Fibroblast of lung (primary cell): Measurements from ENCODE around the gene RPL14. TPM values are rescaled to one million over a fixed set of nuclear protein-coding genes. Genes with fewer than 3 reads are reported as not detected.

Source experiments
- DNase-seq, 2 donors: peaks; one replicate each; pipeline versions ENCODE4 v3.0.0 to v3.0.0-alpha.2; 2010; ENCODE audit warnings: low read depth in 2 of 2
- H2AFZ ChIP-seq: 2 replicates; pipeline ENCODE4 v1.5.1; 2012; ENCODE audit warnings: low read length, control low read depth, inconsistent platforms
- H3K27ac ChIP-seq: 2 replicates; pipeline ENCODE4 v1.5.1; 2011; ENCODE audit warnings: low read length, control low read depth; ENCODE audit not compliant: insufficient read depth
- H3K27me3 ChIP-seq: 2 replicates; pipeline ENCODE4 v1.5.1; 2011; ENCODE audit warnings: mild to moderate bottlenecking, low read length; ENCODE audit not compliant: control insufficient read depth, insufficient read depth
- H3K36me3 ChIP-seq: 2 replicates; pipeline ENCODE4 v1.5.1; 2011; ENCODE audit warnings: low read length; ENCODE audit not compliant: control insufficient read depth, insufficient read depth
- H3K4me1 ChIP-seq: 2 replicates; pipeline ENCODE4 v1.5.1; 2011; ENCODE audit warnings: low read length; ENCODE audit not compliant: control insufficient read depth, insufficient read depth; ENCODE audit errors: extremely low read depth
- H3K4me2 ChIP-seq: 2 replicates; pipeline ENCODE4 v1.5.1; 2011; ENCODE audit warnings: low read length, control low read depth; ENCODE audit not compliant: insufficient read depth; ENCODE audit errors: extremely low read depth
- H3K4me3 ChIP-seq, 4 experiments: fragments of 200-600 bp in 1 of 4; sonication (generic) in 1 of 4; replicated peaks in 1 of 4; 2 replicates each; pipeline ENCODE4 v1.5.1; 2011 to 2016; ENCODE audit warnings: low read length in 4 of 4, low read depth in 3 of 4, mild to moderate bottlenecking in 3 of 4, control low read depth in 2 of 4, inconsistent platforms in 1 of 4, mixed read lengths in 1 of 4; ENCODE audit not compliant: insufficient read depth in 1 of 4; ENCODE audit errors: control extremely low read depth in 1 of 4
- H3K79me2 ChIP-seq: 2 replicates; pipeline ENCODE4 v1.5.1; 2012; ENCODE audit warnings: mild to moderate bottlenecking, low read length, inconsistent platforms; ENCODE audit not compliant: control insufficient read depth, insufficient read depth
- H3K9ac ChIP-seq: 2 replicates; pipeline ENCODE4 v1.5.1; 2011; ENCODE audit warnings: mild to moderate bottlenecking, low read length, control low read depth; ENCODE audit not compliant: insufficient read depth
- H3K9me3 ChIP-seq: 2 replicates; pipeline ENCODE4 v1.5.1; 2012; ENCODE audit warnings: low read depth, low read length; ENCODE audit not compliant: control insufficient read depth, insufficient read depth
- H4K20me1 ChIP-seq: 2 replicates; pipeline ENCODE4 v1.5.1; 2011; ENCODE audit warnings: low read length; ENCODE audit not compliant: control insufficient read depth, insufficient read depth; ENCODE audit errors: extremely low read depth
- EZH2 ChIP-seq: IDR thresholded peaks from 2 replicates; pipeline ENCODE4 v1.5.1; 2012; ENCODE audit warnings: low read length, control low read depth, mild to moderate bottlenecking; ENCODE audit errors: missing control alignments
- polyA plus RNA-seq, 2 donors: library from polyadenylated mRNA; depleted of rRNA in 1 of 2; stranded (reverse) in 1 of 2; unstranded in 1 of 2; fragments of >200 nt; gene quantifications; 2 replicates each; pipeline ENCODE4 v1.2.1, GENCODE V29; 2011 to 2012; ENCODE audit warnings: missing spikeins in 1 of 2
- total RNA-seq: library from RNA; depleted of rRNA; stranded (reverse); fragments of >200 nt; gene quantifications from 2 replicates; pipeline ENCODE4 v1.2.1, GENCODE V29; 2014
- TF ChIP-seq, protein P1 (sequence below), 2 donors: IDR thresholded peaks in 1 of 2; conservative IDR thresholded peaks in 1 of 2; 1 replicate in 1 of 2; 2 replicates in 1 of 2; pipeline ENCODE4 v1.5.1; 2011 to 2012; ENCODE audit warnings: low read length in 2 of 2, control low read depth in 1 of 2, inconsistent platforms in 1 of 2, low read depth in 1 of 2, mild to moderate bottlenecking in 1 of 2

Gene RPL14
- total and polyA plus RNA-seq, 2 donors (not counting 1 experiment from before 2014, with no cell fraction given), result 314 to 658 TPM

DNA sequence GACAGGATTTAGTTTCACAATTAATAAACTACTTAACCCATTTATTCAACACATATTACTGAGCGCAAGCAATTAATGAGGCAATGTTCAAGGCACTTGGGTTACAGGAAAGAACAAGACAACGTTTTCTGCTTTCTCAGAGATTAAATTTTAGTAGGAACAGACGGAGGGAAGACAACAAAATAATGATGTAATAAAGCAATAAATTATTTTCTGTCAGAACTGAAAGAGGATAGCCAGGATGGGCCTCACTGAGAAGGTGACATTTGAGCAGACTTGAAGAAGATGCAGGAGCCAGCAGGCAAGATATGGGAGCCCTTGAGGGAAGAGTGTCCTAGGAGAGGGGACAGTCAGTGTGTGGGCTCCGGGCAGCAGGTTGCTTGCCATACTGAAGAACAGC lies 11.3 kb upstream of the RPL14 start:
- H2AFZ ChIP-seq, result no peak overlapping the region
- H3K79me2 ChIP-seq, result no peaks in the 10 kb centered on the region
- H3K9ac ChIP-seq, result no peak overlapping the region
- no peak overlapping the region for H3K4me3 ChIP-seq
- no peak overlapping the region for H3K27ac ChIP-seq
- H4K20me1 ChIP-seq, result no peaks in the 10 kb centered on the region
- H3K9me3 ChIP-seq, result no peaks in the 10 kb centered on the region
- DNase-seq, result no peak
- no peaks in the 10 kb centered on the region for H3K27me3 ChIP-seq
- no peaks in the 10 kb centered on the region for H3K36me3 ChIP-seq
- H3K4me2 ChIP-seq, result no peak overlapping the region
- TF ChIP-seq EZH2, result no peak
- TF ChIP-seq, protein P1, sequence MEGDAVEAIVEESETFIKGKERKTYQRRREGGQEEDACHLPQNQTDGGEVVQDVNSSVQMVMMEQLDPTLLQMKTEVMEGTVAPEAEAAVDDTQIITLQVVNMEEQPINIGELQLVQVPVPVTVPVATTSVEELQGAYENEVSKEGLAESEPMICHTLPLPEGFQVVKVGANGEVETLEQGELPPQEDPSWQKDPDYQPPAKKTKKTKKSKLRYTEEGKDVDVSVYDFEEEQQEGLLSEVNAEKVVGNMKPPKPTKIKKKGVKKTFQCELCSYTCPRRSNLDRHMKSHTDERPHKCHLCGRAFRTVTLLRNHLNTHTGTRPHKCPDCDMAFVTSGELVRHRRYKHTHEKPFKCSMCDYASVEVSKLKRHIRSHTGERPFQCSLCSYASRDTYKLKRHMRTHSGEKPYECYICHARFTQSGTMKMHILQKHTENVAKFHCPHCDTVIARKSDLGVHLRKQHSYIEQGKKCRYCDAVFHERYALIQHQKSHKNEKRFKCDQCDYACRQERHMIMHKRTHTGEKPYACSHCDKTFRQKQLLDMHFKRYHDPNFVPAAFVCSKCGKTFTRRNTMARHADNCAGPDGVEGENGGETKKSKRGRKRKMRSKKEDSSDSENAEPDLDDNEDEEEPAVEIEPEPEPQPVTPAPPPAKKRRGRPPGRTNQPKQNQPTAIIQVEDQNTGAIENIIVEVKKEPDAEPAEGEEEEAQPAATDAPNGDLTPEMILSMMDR (conservative IDR thresholded peaks at IDR 0.05 in 1 of 2, IDR thresholded peaks at IDR 0.05 in 1 of 2; ENCODE audit: low read depth in 1 of 2, low read length in 2 of 2), result no peak
- H3K4me1 ChIP-seq, result no peaks in the 10 kb centered on the region

- Histone ChIP-seq H3K4me2 (no peak overlapping the region), H3K79me2 (no peaks in the 10 kb centered on the region), H3K4me1 (no peaks in the 10 kb centered on the region), H3K4me3 (no peak overlapping the region), H2AFZ (no peak overlapping the region), H3K27ac (no peak overlapping the region), H3K9ac (no peak overlapping the region), H3K9me3 (no peaks in the 10 kb centered on the region), H4K20me1 (no peaks in the 10 kb centered on the region), H3K36me3 (no peaks in the 10 kb centered on the region), H3K27me3 (no peaks in the 10 kb centered on the region)
- no peak for DNase-seq
- no peak for TF ChIP-seq EZH2
Measured at GRCh38 chr3:40450438-40450837, 6.7 kb upstream of the RPL14 start.

- H3K9ac ChIP-seq, result no peak overlapping the region
- no peak overlapping the region for H2AFZ ChIP-seq
- no peaks in the 10 kb centered on the region for H3K27me3 ChIP-seq
- H4K20me1 ChIP-seq, result no peaks in the 10 kb centered on the region
- TF ChIP-seq EZH2, result no peak
- TF ChIP-seq, protein P1 (conservative IDR thresholded peaks at IDR 0.05 in 1 of 2, IDR thresholded peaks at IDR 0.05 in 1 of 2; ENCODE audit: low read depth in 1 of 2, low read length in 2 of 2), result no peak
- no peak overlapping the region for H3K4me2 ChIP-seq
- H3K4me3 ChIP-seq, result no peak overlapping the region
- no peaks in the 10 kb centered on the region for H3K36me3 ChIP-seq
- no peaks in the 10 kb centered on the region for H3K4me1 ChIP-seq
- no peaks in the 10 kb centered on the region for H3K9me3 ChIP-seq
- no peak for DNase-seq
- H3K27ac ChIP-seq, result no peak overlapping the region
- no peaks in the 10 kb centered on the region for H3K79me2 ChIP-seq
Measured at GRCh38 chr3:40451551-40451950, 5.6 kb upstream of the RPL14 start.
